ENCODE results near the gene NMT1.

NMT1 gene

DNA sequence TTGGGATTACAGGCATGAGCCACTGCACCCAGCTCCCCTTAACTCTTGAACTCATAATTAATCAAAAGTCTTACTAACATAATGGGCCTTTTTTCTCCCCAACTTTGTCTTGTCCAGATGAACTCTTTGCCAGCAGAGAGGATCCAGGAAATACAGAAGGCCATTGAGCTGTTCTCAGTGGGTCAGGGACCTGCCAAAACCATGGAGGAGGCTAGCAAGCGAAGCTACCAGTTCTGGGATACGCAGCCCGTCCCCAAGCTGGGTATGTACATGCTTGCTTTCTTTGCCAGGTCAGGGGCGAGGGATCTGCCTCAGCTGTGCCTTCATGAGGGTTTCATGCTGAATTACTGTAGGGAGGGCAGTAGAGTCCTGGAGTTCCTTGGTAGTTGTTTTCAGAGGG is 25.3 kb downstream of the NMT1 start:
- no peak for DNase-seq

DNA sequence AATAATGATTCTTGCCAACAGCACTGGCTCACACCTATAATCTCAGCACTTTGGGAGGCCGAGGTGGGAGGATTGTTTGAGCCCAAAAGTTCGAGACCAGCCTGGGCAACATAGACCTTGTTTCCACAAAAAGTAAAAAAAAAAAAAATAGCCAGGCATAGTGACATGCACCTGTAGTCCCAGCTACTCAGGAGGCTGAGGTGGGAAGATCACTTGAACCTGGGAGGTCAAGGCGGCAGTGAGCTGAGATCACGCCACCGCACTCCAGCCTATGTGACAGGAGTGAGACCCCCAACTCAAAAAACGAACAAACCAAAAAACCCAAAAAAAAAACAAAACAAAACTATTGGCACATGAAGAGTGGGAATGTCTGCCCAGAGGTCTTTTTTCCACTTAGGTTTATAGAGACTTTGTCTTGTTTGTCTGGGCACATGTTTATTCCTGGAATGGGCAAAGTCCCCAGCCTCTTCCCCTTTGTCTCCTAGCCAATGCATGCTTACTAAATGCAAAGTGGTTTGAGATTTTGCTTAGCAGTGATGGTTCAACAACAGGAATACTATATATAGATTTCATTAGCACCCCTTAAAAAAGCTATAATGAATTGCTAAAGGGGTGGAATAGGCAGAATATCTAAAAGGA is 25.9 kb downstream of the NMT1 start:
- no peak for DNase-seq

DNA sequence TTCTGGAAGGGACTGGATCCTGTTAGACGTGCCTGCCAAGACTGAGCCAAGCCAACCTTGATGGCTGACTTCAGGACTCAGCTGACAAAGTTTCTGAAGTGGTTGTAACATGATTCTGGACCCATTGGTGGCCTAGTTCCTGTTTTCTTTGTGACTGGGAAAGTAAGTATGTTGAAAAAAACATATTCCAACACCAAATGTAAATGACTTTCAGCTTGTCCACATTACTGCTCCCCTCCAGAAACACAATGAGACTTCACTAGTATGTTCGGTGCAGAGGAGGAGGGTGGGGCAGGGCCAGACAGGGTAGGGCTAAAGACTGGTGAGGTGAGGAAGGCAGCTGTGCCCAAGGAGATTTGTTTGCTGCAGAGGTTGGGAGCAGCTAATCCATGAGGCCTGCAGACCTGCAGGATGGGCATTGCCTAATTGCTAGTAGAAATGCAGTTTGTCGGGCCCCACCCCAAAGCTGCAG is 26.4 kb downstream of the NMT1 start:
- DNase-seq = no peak

DNA sequence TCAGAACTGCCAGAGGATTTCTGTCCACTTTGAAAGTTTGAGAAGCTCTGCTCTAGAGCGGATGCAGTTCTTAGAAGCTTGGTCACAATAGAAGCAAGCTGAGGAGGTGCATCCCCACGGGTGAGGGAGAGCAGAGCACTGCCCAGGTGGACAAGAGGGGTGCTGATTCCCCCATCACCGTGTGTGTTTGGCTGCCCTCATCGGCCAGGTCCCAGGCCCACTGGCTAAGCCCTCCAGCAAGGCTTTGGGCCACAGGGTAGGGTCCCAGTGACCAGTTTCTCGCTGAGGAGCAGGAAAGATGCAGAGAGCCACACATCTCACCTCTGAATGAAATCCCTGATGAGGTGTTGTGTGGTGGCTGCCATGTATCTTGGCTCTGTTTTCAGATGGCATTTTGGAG is 26.9 kb downstream of the NMT1 start:
- DNase-seq = no peak

DNA sequence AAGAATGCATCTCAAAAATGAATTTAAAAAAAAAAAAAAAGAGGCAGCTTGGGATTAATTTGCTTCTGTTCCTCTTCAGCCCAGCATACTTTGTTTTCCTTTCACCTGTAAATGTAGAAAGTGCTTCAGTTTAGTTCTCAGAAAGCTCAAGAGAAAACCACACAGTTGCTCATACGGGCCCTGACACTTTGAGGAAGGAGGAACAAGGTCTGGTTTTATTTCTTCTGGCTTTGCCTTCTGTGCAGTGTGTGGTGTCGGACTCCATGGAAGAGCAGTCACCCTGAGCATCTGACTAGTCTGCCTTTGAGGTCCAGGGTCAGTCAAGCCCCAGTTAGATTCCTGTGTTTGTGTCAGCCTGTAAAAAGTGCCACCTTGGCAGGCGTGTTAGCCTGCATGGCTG is 27.6 kb downstream of the NMT1 start:
- DNase-seq = no peak

DNA sequence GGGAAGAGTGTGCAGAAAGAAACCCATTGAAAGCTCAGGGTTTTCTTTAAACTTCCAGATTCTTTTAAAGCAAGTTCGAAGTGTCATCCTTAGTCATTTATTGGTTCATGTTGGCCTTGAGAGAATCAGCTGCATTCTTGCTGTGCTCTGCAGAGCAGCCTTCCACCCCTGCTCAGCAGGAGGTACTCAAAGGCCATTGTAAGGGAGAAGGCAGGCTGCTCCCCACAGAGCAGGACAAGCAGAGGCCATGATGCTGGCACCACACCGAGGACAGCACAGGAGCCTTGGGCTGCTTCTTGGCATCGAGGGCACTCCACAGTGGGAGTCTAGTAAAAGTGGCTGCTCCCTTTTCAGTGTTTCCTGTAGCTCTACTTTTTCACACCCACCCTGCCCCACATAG is 29.6 kb downstream of the NMT1 start:
- DNase-seq = no peak

DNA sequence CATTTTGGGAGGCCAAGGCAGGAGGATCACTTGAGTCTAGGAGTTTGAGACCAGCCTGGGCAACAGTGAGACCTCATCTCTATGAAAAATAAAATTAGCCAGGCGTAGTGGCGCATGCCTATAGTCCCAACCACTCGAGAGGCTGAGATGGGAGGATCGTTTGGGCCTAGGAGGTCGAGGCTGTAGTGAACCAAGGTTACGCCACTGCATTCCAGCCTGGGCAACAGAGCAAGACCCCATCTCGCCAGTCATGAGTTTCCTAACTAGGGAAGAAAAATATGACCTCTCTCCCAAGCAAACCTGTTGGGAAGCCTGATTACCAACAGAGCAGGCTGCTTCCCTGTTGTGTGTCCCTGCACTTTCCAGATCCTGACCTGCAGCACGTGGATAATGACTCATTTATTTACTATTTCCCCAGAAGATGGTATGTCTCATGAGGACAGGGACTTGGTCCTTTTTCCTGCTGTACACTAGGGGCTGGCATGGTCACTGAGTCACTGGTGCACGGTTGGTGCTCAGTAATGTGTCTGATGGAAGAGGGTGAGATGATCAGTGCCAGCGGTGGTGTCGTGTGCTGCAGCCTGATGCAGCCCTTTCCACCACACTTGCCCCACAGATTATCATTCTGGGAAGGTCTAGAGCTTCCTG is 30.8 kb downstream of the NMT1 start:
- no peak for DNase-seq

DNA sequence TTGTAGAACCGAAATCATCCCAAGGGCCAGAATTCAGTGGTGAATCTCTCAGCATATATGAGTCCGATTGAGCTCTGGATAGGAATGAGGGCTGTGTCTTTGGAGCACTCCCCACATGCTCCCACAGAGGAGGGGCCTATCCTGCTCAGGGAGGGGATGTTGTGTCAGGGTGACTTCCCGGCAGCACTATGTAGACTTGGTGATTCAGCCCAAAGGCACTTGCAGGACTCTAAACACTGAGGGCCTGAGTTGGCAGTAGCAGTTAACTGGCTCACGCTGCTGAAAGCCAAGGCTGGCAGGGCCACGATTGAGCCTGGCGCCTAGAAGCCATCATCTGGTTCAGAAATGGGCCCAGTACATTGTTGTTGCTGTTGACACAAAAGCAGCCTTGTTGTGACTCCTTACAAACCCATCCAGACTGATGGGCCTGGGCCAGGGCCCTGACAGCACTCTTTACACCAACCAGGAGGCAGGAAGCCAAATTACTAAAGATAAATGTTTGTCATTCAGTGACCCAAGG is 31.9 kb downstream of the NMT1 start:
- no peak for DNase-seq

DNA sequence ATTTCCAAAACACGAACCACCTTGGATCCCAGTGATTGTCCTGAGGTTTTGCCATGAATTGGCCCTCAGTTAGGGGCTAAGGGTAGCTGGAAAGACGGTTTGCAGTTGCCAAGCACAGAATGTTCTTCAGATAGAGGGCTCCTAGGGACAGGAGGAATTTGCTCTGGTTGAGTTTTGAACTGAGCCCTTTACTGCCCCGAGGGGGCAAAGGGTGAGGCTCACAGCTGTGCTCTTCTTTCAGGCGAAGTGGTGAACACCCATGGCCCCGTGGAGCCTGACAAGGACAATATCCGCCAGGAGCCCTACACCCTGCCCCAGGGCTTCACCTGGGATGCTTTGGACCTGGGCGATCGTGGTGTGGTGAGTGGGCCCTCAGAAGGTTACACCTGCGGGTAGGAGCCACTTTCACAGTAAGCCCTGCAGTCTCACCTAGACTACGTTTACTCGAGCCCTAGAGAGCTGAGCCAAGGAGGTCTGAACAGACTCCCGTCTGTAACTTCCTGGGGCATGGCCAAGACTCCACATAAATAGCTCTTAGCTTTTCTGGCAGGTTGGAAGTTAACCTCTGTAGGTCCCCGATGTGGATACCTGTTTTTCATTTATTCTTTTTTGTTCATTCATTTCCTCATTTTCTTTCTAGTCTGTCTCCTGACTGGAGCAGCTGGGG is 32.5 kb downstream of the NMT1 start:
- no peak for DNase-seq

DNA sequence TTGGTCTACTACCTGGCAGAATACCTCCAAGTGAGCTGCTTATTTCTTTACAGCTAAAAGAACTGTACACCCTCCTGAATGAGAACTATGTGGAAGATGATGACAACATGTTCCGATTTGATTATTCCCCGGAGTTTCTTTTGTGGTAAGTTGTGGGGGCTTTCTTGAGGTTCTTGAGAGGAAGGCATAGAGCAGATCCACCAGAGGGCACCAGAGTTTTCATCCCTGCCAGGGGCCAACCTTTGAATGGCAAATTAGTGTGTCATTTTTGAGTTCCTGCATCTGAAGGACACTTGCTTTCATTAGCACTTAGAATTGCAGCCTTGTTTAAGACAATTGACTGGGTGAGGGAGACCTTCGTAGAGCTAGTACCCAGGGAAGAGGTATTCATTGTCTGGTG is 35.0 kb downstream of the NMT1 start:
- peak; percentile 14 for DNase-seq

DNA sequence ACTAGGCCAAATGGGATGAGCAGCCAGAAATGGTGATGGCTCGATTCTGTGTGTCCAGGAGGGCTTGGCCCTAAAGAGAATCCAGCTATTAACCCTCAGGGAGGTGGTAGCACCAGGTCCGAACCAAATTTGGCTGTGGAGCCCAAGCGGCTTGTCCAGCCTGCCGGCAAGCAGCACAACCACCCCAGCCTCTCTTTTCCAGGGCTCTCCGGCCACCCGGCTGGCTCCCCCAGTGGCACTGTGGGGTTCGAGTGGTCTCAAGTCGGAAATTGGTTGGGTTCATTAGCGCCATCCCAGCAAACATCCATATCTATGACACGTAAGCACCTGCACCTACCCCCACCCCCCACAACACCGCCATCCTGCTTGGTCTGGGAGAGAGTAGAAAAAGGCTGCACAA is 35.8 kb downstream of the NMT1 start:
- DNase-seq = no peak

DNA sequence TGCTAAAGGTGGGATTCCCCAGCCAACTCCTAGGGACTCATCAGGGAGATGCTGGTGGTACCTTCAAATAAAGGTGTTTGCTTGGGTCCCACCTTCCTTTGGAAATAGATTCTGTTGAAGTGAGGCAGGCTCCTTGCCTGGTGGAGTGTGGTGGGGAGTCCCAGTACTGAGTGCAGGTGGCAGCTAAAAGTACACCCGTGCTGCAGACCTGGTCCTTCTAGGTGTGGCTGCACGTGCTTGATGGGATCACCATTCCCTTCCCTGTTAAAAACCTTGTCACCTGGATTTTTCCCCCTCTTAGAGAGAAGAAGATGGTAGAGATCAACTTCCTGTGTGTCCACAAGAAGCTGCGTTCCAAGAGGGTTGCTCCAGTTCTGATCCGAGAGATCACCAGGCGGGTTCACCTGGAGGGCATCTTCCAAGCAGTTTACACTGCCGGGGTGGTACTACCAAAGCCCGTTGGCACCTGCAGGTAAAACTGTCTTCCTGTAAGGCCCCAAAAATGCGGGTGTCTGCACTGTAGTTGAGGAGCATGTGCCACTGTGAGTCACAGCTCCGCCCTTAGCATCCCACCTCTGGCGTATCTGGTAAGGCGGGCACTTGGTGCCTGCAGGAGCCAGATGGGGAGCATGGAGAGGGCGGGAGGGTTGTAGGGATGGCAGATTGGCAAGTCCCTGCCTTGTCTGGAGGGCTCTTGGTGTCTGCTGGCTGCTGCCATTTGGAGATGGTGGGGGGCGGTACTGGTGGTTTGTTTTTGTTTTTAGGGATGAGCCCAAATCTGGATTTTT is 37.2 kb downstream of the NMT1 start:
- no peak for DNase-seq

DNA sequence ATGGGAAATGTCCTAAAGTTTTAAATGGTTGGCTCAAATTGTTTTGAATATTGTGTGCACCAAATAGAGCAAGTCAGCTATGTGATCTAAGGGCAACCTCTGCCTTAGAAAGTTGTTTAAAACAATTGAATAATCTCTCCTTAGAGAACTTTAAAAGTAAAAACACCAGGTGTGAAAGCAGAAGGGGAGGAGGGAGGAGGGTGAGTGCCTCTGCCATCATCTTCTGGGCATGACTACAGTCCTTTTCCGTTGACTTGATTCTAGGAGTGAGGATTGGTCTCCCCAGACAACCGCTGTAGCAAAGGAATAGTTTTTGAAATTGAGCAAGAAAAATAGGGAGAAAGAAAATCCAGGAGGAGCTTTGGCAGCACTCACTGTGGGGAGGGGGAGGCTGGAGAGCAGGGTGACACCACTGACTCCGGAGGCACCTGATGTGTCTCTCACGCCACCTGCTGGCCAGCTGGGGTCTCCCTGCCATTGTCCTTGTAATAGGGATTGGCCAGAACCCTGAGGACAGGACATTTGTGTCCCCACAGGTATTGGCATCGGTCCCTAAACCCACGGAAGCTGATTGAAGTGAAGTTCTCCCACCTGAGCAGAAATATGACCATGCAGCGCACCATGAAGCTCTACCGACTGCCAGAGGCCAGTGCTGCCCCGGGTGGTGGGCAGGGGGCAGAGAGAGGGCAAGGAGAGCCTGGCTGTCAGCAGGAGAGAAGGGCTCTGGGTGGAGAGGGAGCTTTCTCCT is 37.9 kb downstream of the NMT1 start:
- DNase-seq = peak; percentile 83

DNA sequence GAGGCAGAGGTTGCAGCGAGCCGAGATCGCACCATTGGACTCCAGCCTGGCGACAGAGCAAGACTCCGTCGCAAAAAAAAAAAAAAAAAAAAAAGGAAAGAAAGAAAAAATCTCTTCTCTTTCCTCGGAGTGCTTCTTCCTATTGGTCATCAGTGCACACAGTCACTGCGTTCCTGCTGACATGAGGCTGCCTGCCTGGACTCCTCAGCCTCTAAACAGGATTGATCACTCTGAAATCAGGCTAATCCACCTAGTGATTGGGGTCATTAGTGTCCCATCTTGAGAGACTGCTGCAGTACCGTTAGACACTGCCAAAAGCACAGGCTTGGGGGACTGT is 40.4 kb downstream of the NMT1 start:
- no peak for DNase-seq

DNA sequence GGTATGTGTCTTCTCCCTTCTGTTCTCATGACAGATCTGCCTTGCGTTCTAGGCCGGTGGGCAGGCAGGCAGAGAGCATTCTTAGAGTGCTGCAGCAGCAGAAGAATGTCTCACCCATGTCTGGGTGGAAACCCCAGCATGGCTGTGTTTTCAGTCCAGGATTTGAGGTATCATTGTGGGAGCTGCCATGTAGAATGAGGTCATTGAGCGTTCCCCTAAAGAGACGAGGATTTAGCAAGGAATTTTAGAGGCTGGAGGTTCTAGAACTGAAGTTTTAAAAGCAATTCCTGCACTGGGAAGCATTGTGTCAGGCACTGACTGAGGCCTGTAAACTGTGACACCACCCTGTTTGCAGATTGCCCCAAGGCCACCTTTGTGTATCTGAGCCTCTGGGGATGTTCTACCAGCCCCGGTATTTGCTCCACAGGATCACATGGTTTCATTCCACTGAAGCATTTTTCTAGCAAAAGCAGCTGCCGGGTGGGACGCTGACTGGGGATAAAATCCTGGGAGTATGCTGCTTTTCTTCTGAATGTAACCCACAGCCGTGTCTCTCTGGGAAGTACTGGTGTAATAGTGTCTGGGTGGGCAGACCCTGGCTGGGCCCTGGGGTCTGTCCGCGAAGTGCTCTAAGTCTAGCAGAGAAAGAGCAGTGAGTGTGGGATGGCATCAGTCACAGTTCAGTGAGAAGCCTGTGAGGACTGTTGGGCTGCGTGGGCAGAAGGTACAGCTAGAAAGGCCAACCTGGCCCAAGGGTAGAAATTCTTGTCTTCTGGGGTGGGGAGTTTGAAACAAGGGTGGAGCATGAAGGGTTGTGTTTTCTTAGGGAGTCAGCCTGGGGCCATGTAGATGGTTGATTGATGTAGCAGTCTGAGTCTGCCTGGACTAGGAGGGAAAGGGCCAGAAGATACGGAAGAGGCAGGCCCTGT is 41.0 kb downstream of the NMT1 start:
- DNase-seq = no peak

DNA sequence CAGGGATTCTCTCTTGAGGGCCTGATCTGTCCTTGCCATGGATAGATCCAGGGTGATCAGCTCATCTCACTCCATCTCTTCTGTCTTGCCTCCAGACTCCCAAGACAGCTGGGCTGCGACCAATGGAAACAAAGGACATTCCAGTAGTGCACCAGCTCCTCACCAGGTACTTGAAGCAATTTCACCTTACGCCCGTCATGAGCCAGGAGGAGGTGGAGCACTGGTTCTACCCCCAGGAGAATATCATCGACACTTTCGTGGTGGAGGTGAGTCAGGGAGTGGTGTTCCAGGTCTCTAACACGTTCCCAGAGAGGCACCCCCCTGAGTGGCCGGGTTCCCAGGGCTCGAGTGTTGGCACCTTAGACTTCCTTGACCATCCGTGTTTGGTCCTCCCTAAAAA is 41.7 kb downstream of the NMT1 start:
- no peak for DNase-seq

DNA sequence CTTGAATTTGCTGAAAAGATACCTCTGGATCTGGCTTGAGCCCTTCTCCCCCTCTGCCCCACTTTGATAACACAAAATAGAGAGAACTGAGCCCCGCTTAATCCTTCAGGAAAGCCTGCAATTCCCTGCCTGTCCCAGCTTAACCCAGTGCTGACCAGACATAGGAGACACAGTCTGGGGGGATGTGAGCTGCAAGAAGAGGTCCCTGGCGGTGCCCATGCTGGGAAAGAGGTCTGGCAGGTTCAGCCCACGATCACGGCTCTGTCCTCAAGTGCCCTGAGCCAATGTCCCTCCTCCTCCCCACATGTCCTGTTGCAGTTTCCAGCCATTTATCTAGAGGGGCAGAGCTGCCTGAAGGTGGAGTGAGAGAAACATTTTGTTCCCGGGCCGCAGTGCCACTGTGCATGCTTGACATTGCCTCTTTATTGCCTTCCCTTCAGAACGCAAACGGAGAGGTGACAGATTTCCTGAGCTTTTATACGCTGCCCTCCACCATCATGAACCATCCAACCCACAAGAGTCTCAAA is 42.2 kb downstream of the NMT1 start:
- DNase-seq = no peak

DNA sequence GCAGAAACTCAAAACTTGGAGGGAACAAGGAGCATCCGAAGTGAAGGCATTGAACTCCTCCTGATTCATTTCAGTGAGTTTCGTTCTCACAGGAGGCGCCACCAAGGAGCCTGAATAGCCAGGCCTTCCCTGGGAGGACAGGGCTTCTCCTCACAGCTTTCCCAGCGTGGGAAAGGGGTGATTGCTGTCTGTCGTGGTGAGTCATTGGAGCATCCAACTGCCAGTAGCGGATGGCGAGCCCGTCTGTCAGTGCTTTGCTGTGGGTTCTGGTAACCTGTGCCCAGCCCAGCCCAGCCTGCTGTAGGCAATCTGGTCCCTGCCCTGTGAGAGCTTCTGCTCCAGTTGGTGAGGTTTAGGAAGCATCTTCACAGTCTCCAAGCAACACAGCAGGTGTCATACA is 42.9 kb downstream of the NMT1 start:
- no peak for DNase-seq

DNA sequence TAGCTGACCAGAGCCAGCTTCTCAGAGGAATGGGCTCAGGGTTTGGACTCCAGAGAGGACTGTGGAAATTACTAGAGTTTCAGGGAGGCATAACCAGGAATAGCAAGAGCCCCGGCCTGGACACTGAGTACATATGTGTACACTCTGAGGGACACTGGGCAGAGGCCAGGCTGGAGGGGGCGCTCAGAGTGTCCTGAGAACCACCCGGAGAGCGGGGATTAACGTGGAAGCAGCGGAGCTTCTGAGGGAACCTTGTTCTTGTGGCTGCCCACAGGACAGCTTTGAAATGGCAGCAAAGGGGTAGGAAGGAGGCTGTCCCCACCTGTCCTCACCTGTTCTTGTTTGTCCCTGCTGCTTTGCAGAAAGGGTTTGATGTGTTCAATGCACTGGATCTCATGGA is 43.4 kb downstream of the NMT1 start:
- no peak for DNase-seq

DNA sequence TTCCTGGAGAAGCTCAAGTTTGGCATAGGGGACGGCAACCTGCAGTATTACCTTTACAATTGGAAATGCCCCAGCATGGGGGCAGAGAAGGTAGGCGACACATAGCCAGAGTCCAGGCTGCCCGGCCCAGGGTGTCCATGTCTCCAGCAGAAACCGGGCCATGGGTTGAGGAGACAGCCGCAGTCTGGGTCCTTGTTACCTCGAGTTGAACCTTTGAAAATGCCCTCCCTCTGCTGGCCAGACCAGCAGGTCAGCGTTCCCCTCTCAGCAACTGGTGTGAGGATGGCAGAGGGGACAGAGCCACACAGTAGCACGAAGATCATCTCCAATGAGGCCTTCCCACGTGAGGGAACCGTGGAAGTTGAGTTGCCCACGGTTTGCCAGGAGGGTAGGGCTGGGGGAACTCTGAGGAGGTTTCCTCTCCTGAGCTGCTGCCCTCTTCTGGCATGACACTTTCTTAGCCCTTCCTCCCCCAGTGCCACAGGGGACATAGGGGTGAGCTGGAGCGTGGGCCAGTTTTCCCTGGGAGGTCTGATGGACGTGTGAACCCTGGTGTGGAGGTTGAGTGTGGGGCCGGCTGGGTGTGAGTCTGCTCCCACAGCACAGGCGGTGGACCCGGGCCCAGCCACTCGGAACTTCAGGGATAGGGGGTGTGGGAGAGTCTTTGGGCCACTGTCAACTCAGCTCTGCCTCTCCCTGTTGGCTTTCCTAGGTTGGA is 43.9 kb downstream of the NMT1 start:
- no peak for DNase-seq

DNA sequence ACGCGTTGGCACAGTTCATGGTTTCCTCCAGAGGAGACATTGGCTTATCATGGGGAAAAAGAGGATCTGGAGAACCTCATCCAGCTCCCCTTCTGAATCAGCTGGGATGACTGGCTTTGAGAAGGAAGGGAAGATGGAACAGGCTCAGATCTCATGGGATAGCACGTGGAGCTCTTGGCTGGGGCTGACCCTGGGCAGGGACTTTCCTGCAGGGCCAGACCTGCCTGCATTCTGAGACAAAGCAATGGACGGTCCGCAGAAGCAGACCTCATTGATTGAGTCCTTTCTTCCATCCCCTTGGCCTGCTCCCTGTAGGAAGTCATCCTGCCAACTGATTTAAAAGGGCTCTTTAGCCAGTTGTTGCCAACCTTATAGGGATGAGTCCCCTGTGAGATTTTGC is 45.0 kb downstream of the NMT1 start:
- DNase-seq = no peak
